Measurements from ENCODE around the gene ZNF417.
"Not testable (repeated sequence)": the region's sequence is repeated elsewhere in the genome, so short reads cannot be mapped to it uniquely, and the experiment has no call there.

Gene ZNF417

DNA sequence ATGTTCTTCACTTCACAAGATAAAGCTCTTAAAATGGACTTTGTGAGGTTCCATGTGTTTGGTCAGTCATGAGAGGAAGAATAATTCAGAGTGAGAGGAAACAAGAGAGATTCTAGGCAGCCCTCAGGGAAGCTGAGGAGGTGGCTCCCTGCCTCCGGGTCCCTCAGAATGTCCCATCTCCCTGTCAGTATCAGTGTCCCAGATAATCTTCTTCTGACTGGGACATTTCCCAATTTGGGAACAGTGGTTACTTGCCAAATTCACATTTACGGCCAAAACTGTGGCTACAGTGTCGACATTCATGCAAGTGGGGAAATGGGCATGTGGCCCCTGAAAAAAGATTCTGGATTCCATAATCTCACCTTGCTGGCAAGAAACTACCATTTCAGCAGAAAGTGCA is 9.0 kb downstream of the ZNF417 start:
- DNase-seq (no peak), ATAC-seq (no peak)
- H3K4me1 Mint-ChIP-seq = peaks cover 9% of the 10 kb centered on the region
- H3K27me3 Mint-ChIP-seq = no peaks in the 10 kb centered on the region
- H3K27ac Mint-ChIP-seq = no peak overlapping the region
- no peak overlapping the region for H3K4me3 Mint-ChIP-seq
- H3K36me3 Mint-ChIP-seq (ENCODE audit: low read depth) = peaks cover 64% of the 10 kb centered on the region
- peaks cover 43% of the 10 kb centered on the region for H3K9me3 Mint-ChIP-seq

GRCh38 chr19:57905258-57905657 is 11.1 kb downstream of the ZNF417 start:
- Mint-ChIP-seq H3K27ac (no peak overlapping the region), H3K36me3 (ENCODE audit: low read depth) (peaks cover 45% of the 10 kb centered on the region)
- ATAC-seq = no peak

DNA sequence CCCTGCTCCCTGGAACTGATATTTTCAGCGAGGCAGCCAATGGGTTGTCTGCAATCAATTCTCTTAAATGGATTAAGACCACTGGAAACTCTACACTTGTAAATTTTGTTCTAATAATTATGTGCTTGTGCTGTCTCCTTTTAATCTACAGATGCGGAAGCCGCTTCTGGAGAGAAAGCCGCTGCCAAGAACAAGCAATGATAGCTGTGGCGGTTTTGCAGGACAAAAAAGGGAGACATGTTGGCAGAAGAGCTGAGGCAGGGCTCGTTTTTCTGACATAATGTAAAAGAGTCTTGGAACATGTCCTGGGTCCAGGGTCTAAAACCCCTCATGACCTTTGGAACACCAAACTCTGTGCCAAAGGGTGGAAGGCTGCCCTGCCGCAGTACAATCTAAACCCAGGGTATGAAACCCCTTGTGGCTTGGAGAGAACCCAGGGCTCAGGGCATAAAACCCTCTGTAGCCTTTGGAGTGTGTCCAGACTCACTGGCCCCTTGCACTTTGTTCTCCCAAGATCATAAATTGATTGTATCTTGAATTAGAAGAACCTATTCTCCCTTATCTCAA is 12.7 kb downstream of the ZNF417 start:
- H3K27me3 Mint-ChIP-seq = no peaks in the 10 kb centered on the region

More at GRCh38 chr19:57905258-57905657, 11.1 kb downstream of the ZNF417 start:
- Mint-ChIP-seq H3K27me3 (no peaks in the 10 kb centered on the region), H3K4me1 (peaks cover 5% of the 10 kb centered on the region), H3K9me3 (peaks cover 29% of the 10 kb centered on the region), H3K4me3 (no peak overlapping the region)
- no peak for DNase-seq

DNA sequence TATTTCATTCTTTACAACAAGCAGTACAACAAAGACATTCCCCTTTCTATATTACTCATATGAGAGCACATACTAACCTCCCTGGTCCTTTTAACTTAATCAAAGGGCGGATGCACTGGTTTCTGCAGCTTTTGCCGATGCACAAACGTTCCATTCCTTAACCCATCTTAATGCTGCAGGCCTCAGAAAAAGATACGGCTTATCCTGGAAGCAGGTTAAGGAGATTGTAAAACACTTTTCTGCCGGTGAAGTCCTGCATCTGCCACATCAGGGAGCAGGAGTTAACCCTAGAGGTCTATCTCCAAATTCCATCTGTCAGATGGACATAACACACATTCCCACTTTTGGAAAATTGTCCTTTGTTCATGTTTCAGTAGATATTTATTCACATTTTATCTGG is 16.1 kb downstream of the ZNF417 start:
- Mint-ChIP-seq H3K9me3 (peaks cover 16% of the 10 kb centered on the region), H3K36me3 (ENCODE audit: low read depth) (peaks cover 11% of the 10 kb centered on the region), H3K27me3 (no peaks in the 10 kb centered on the region), H3K27ac (no peak overlapping the region), H3K4me1 (peaks cover 3% of the 10 kb centered on the region), H3K4me3 (no peak overlapping the region)
- ATAC-seq = no peak
- DNase-seq = no peak

More for the DNA sequence above, 12.7 kb downstream of the ZNF417 start:
- DNase-seq (no peak), ATAC-seq (no peak)
- H3K4me3 Mint-ChIP-seq = no peak overlapping the region
- H3K4me1 Mint-ChIP-seq = peaks cover 5% of the 10 kb centered on the region
- peaks cover 35% of the 10 kb centered on the region for H3K36me3 Mint-ChIP-seq (ENCODE audit: low read depth)
- no peak overlapping the region for H3K27ac Mint-ChIP-seq
- H3K9me3 Mint-ChIP-seq = peaks cover 29% of the 10 kb centered on the region

- Mint-ChIP-seq H3K9me3 (peaks cover 28% of the 10 kb centered on the region), H3K4me1 (peaks cover 26% of the 10 kb centered on the region), H3K36me3 (ENCODE audit: low read depth) (peaks cover 34% of the 10 kb centered on the region)
- not testable (repeated sequence) for ATAC-seq, H3K4me3 Mint-ChIP-seq, H3K27me3 Mint-ChIP-seq, DNase-seq, H3K27ac Mint-ChIP-seq
Measured at GRCh38 chr19:57890706-57891105, 25.7 kb downstream of the ZNF417 start.

- peak; percentile 83 for DNase-seq
- peak within 1 kb of the TSS; percentile 89 for H3K27ac Mint-ChIP-seq
- H3K4me3 Mint-ChIP-seq = peak within 1 kb of the TSS; percentile 95
- no peaks in the 10 kb centered on the region for H3K27me3 Mint-ChIP-seq
- H3K4me1 Mint-ChIP-seq = peaks cover 32% of the 10 kb centered on the region
- H3K9me3 Mint-ChIP-seq = peaks cover 32% of the 10 kb centered on the region
- ATAC-seq = peak; percentile 95
- H3K36me3 Mint-ChIP-seq (ENCODE audit: low read depth) = peaks cover 54% of the 10 kb centered on the region
Measured at GRCh38 chr19:57888560-57889231, 27.7 kb downstream of the ZNF417 start, which contains the start of gene ZNF814. TSS of gene ZNF814 (minus strand) at chr19:57889037. CDS start at chr19:57888802, 235 bp downstream.

DNA sequence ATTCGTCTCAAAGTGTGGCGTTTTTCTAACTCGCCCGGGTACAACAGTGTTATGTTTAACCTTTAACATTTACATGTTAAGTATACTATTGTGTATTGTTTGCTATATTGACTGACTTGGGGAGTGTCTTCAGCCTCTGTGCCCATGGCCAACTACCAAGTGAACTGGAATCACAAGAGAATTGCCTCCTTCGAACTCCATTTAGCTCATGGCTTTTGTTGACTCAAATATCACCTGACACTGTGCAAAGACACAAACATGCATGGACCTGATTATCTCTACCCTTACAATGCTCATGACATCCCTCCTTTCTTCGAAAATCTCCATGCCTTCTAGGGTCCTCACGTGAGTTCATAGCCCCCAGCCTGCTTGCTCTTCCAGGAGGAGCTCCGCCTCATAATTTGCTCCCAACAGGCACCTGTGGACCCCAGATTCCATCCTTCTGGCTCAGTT is 28.3 kb downstream of the ZNF417 start:
- Mint-ChIP-seq H3K36me3 (ENCODE audit: low read depth) (peaks cover 60% of the 10 kb centered on the region), H3K4me3 (peak overlapping the region; percentile 95), H3K27me3 (no peaks in the 10 kb centered on the region), H3K4me1 (peaks cover 32% of the 10 kb centered on the region), H3K9me3 (peaks cover 32% of the 10 kb centered on the region), H3K27ac (peak overlapping the region; percentile 89)
- ATAC-seq (no peak), DNase-seq (no peak)

GRCh38 chr19:57887195-57887941 is 29.0 kb downstream of the ZNF417 start:
- peaks cover 67% of the 10 kb centered on the region for H3K36me3 Mint-ChIP-seq (ENCODE audit: low read depth)
- H3K27ac Mint-ChIP-seq = peak overlapping the region; percentile 89
- ATAC-seq (no peak), DNase-seq (no peak)
- no peaks in the 10 kb centered on the region for H3K27me3 Mint-ChIP-seq
- H3K9me3 Mint-ChIP-seq = peaks cover 32% of the 10 kb centered on the region
- peak overlapping the region; percentile 95 for H3K4me3 Mint-ChIP-seq
- H3K4me1 Mint-ChIP-seq = peaks cover 32% of the 10 kb centered on the region

- H3K4me3 Mint-ChIP-seq = peak overlapping the region; percentile 0
- peaks cover 64% of the 10 kb centered on the region for H3K36me3 Mint-ChIP-seq (ENCODE audit: low read depth)
- no peak overlapping the region for H3K27ac Mint-ChIP-seq
- peaks cover 29% of the 10 kb centered on the region for H3K9me3 Mint-ChIP-seq
- DNase-seq (no peak), ATAC-seq (no peak)
- no peaks in the 10 kb centered on the region for H3K27me3 Mint-ChIP-seq
- peaks cover 32% of the 10 kb centered on the region for H3K4me1 Mint-ChIP-seq
Measured at GRCh38 chr19:57886046-57886445, 30.3 kb downstream of the ZNF417 start.

DNA sequence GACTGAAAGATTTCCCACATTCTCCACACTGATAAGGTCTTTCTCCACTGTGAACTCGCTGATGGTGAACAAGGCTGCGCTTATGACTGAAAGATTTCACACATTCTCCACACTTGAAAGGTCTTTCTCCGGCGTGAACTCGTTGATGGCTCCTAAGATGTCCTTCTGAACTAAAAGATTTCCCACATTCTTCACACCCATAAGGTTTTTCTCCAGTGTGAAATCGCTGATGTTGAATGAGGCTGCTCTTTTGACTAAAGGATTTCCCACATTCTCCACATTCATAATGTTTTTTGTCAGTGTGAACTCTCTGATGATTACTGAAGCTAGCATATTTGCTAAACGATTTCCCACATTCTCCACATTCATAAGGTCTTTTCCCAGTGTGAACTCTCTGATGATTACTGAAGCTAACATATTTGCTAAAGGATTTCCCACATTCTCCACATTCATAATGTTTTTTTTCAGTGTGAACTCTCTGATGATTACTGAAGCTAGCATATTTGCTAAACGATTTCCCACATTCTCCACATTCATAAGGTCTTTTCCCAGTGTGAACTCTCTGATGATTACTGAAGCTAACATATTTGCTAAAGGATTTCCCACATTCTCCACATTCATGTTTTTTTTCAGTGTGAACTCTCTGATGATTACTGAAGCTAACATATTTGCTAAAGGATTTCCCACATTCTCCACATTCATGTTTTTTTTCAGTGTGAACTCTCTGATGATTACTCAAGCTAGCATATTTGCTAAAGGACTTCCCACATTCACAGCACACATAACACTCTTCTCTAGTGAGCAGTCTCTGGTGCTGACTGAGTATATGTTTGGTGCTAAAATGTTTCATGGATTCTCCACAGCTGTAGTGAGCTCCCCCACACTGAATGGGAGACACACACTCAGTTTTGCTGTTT is 42.3 kb downstream of the ZNF417 start:
- H3K4me1 Mint-ChIP-seq, DNase-seq, H3K27me3 Mint-ChIP-seq, H3K27ac Mint-ChIP-seq, ATAC-seq, H3K4me3 Mint-ChIP-seq: not testable (repeated sequence)
- Mint-ChIP-seq H3K36me3 (ENCODE audit: low read depth) (peaks cover 92% of the 10 kb centered on the region), H3K9me3 (peaks cover 55% of the 10 kb centered on the region)

- ATAC-seq = no peak
- no peaks in the 10 kb centered on the region for H3K27me3 Mint-ChIP-seq
Measured at GRCh38 chr19:57872450-57872849, 43.9 kb downstream of the ZNF417 start.

GRCh38 chr19:57870225-57870624 is 46.2 kb downstream of the ZNF417 start:
- no peak overlapping the region for H3K4me3 Mint-ChIP-seq
- no peak for ATAC-seq
- H3K36me3 Mint-ChIP-seq (ENCODE audit: low read depth) = peaks cover 91% of the 10 kb centered on the region
- peaks cover 52% of the 10 kb centered on the region for H3K9me3 Mint-ChIP-seq
- H3K4me1 Mint-ChIP-seq = no peaks in the 10 kb centered on the region
- DNase-seq = no peak
- H3K27me3 Mint-ChIP-seq = no peaks in the 10 kb centered on the region
- H3K27ac Mint-ChIP-seq = no peak overlapping the region

More at GRCh38 chr19:57872450-57872849, 43.9 kb downstream of the ZNF417 start:
- H3K4me3 Mint-ChIP-seq = no peak overlapping the region
- H3K27ac Mint-ChIP-seq = no peak overlapping the region
- H3K9me3 Mint-ChIP-seq = peaks cover 60% of the 10 kb centered on the region
- no peak for DNase-seq
- H3K36me3 Mint-ChIP-seq (ENCODE audit: low read depth) = peaks cover 93% of the 10 kb centered on the region
- no peaks in the 10 kb centered on the region for H3K4me1 Mint-ChIP-seq

DNA sequence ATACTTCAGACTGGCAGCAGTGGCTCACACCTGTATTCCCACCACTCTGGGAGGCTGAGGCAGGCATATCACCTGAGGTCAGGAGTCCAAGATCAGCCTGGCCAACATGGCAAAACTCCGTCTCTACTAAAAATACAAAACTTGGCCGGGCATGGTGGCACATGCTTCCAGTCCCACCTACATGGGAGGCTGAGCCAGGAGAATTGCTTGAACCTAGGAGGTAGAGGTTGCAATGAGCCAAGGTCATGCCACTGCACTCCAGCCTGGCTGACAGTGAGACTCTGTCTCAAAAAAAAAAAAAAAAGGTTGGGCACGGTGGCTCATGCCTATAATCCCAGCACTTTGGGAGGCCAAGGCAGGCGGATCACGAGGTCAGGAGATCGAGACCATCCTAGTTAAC is 46.7 kb downstream of the ZNF417 start:
- H3K9me3 Mint-ChIP-seq = peaks cover 57% of the 10 kb centered on the region
- H3K27ac Mint-ChIP-seq, DNase-seq, H3K4me1 Mint-ChIP-seq, ATAC-seq, H3K27me3 Mint-ChIP-seq, H3K4me3 Mint-ChIP-seq: not testable (repeated sequence)
- peaks cover 91% of the 10 kb centered on the region for H3K36me3 Mint-ChIP-seq (ENCODE audit: low read depth)

Measured in activated naive CD8-positive, alpha-beta T cell treated with anti-CD3 and anti-CD28 coated beads, Interleukin-2, amount 50 U/mL, for 24 hours (primary cell).